ENCODE measurements around the gene PIK3CB. TPM values are rescaled to one million over a fixed set of nuclear protein-coding genes. Genes with fewer than 3 reads are reported as not detected.
"Not testable (repeated sequence)": the region's sequence is repeated elsewhere in the genome, so short reads cannot be mapped to it uniquely, and the experiment has no call there.

PIK3CB gene
- total RNA-seq, 1 experiment from 2014 or later = 16.4 TPM

DNA sequence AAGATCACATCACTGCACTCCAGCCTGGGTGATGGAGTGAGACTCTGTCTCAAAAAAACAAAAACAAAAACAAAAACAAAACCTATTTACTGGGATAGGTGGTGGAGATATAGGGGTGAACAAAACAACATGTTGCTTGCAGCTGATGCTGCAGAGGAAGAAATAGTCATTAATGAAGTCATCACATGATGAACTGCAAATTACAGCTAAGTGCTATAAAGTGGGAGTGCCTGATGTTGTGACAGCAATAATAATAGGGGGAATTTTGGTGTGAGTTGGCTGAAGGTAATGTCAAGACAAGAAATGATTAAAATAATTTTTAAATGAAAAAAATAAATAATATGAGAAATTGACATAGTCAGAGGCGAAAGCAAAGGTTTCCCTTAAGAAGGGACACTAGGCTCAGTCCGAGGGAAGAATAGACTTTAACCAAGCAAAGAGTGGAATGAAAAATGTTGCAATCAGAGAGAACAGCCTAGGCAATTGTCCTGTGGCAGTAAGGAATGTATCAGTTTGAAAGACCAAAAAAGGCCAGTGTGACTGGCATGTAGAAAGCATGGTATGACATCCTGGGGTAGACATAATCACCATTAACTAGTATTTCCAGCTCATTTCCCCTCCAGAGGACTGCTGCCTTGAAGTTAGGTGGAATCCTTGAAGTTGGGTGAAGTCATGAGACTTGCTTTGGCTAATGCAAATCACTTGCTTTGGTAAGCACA is 14.7 kb upstream of the PIK3CB start:
- CTCF ChIA-PET = no interaction called here
- Histone ChIP-seq H3K36me3 (ENCODE audit: insufficient read depth, low read length, poor library complexity, severe bottlenecking) (no peaks in the 10 kb centered on the region), H3K27me3 (replicated peaks; ENCODE audit: insufficient read depth, low read depth, low read length, poor library complexity) (no peaks in the 10 kb centered on the region), H3K27ac (ENCODE audit: low read depth, low read length, poor library complexity, severe bottlenecking) (no peak overlapping the region), H3K9me3 (ENCODE audit: low read depth, low read length, poor library complexity, severe bottlenecking) (no peaks in the 10 kb centered on the region), H3K4me1 (ENCODE audit: insufficient read depth, low read length, poor library complexity, severe bottlenecking) (no peaks in the 10 kb centered on the region), H3K4me3 (ENCODE audit: low read depth, low read length, poor library complexity, severe bottlenecking) (no peak overlapping the region)
- TF ChIP-seq EZH2 (IDR thresholded peaks at IDR 0.05; ENCODE audit: borderline replicate concordance, low read depth, low read length, poor library complexity, severe bottlenecking) = no peak
- no peak for TF ChIP-seq CTCF (conservative IDR thresholded peaks at IDR 0.05; ENCODE audit: low read depth, low read length)
- no peak for DNase-seq (ENCODE audit: low spot score)
- POLR2A ChIA-PET (ENCODE audit: low non-redundant PET) = no interaction called here
- BruUV-seq (replicated peaks) = no TSS peak
- intact Hi-C loops (cut with micrococcal nuclease; ENCODE audit: unreplicated experiment) = no loop called here

GRCh38 chr3:138848696-138849095 is 14.0 kb upstream of the PIK3CB start:
- no TSS peak for BruUV-seq (replicated peaks)
- TF ChIP-seq CTCF (conservative IDR thresholded peaks at IDR 0.05; ENCODE audit: low read depth, low read length) (no peak), EZH2 (IDR thresholded peaks at IDR 0.05; ENCODE audit: borderline replicate concordance, low read depth, low read length, poor library complexity, severe bottlenecking) (no peak)
- CTCF ChIA-PET = no interaction called here
- Histone ChIP-seq H3K4me1 (ENCODE audit: insufficient read depth, low read length, poor library complexity, severe bottlenecking) (no peaks in the 10 kb centered on the region), H3K9me3 (ENCODE audit: low read depth, low read length, poor library complexity, severe bottlenecking) (no peaks in the 10 kb centered on the region), H3K4me3 (ENCODE audit: low read depth, low read length, poor library complexity, severe bottlenecking) (no peak overlapping the region), H3K27ac (ENCODE audit: low read depth, low read length, poor library complexity, severe bottlenecking) (no peak overlapping the region), H3K36me3 (ENCODE audit: insufficient read depth, low read length, poor library complexity, severe bottlenecking) (no peaks in the 10 kb centered on the region), H3K27me3 (replicated peaks; ENCODE audit: insufficient read depth, low read depth, low read length, poor library complexity) (no peaks in the 10 kb centered on the region)
- POLR2A ChIA-PET (ENCODE audit: low non-redundant PET) = no interaction called here
- intact Hi-C loops (cut with micrococcal nuclease; ENCODE audit: unreplicated experiment) = no loop called here
- DNase-seq (ENCODE audit: low spot score) = no peak

DNA sequence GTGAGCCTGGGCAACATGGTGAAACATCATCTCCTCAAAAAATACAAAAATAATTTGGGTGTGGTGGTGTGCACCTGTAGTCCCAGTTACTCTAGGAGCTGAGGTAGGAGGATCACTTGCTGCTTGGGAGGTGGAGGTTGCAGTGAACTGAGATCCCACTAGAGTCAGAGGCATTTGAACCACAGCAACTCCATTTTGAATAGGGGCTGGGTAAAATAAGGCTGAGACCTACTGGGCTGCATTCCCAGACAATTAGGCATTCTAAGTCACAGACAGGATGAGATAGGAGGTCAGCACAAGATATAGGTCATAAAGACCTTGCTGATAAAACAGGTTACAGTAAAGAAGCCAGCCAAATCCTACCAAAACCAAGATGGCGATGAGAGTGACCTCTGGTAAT is 12.1 kb upstream of the PIK3CB start:
- H3K27ac ChIP-seq (ENCODE audit: low read depth, low read length, poor library complexity, severe bottlenecking); H3K4me3 ChIP-seq (ENCODE audit: low read depth, low read length, poor library complexity, severe bottlenecking); BruUV-seq (replicated peaks); H3K36me3 ChIP-seq (ENCODE audit: insufficient read depth, low read length, poor library complexity, severe bottlenecking); DNase-seq (ENCODE audit: low spot score); intact Hi-C loops (cut with micrococcal nuclease; ENCODE audit: unreplicated experiment); H3K9me3 ChIP-seq (ENCODE audit: low read depth, low read length, poor library complexity, severe bottlenecking); POLR2A ChIA-PET (ENCODE audit: low non-redundant PET); H3K4me1 ChIP-seq (ENCODE audit: insufficient read depth, low read length, poor library complexity, severe bottlenecking); CTCF ChIA-PET; H3K27me3 ChIP-seq (replicated peaks; ENCODE audit: insufficient read depth, low read depth, low read length, poor library complexity): not testable (repeated sequence)

GRCh38 chr3:138846262-138846791 is 11.6 kb upstream of the PIK3CB start:
- no TSS peak for BruUV-seq (replicated peaks)
- POLR2A ChIA-PET (ENCODE audit: low non-redundant PET) = no interaction called here

More at GRCh38 chr3:138846262-138846791, 11.6 kb upstream of the PIK3CB start:
- H3K9me3 ChIP-seq (ENCODE audit: low read depth, low read length, poor library complexity, severe bottlenecking) = no peaks in the 10 kb centered on the region
- no peak overlapping the region for H3K27ac ChIP-seq (ENCODE audit: low read depth, low read length, poor library complexity, severe bottlenecking)
- DNase-seq (ENCODE audit: low spot score) = no peak
- intact Hi-C loops (cut with micrococcal nuclease; ENCODE audit: unreplicated experiment) = no loop called here
- H3K4me1 ChIP-seq (ENCODE audit: insufficient read depth, low read length, poor library complexity, severe bottlenecking) = no peaks in the 10 kb centered on the region
- CTCF ChIA-PET = interaction anchor here (0.9 kb wide), 1 partner anchor 69 kb away, joined by 3 read pairs; no protein-coding TSS in a partner anchor
- no peaks in the 10 kb centered on the region for H3K27me3 ChIP-seq (replicated peaks; ENCODE audit: insufficient read depth, low read depth, low read length, poor library complexity)
- H3K4me3 ChIP-seq (ENCODE audit: low read depth, low read length, poor library complexity, severe bottlenecking) = no peak overlapping the region
- H3K36me3 ChIP-seq (ENCODE audit: insufficient read depth, low read length, poor library complexity, severe bottlenecking) = no peaks in the 10 kb centered on the region
- TF ChIP-seq EZH2 (IDR thresholded peaks at IDR 0.05; ENCODE audit: borderline replicate concordance, low read depth, low read length, poor library complexity, severe bottlenecking) (no peak), CTCF (conservative IDR thresholded peaks at IDR 0.05; ENCODE audit: low read depth, low read length) (no peak)

Data from A673 (cell line).